ENCODE measurements around the gene SLC26A2.

SLC26A2 gene

DNA sequence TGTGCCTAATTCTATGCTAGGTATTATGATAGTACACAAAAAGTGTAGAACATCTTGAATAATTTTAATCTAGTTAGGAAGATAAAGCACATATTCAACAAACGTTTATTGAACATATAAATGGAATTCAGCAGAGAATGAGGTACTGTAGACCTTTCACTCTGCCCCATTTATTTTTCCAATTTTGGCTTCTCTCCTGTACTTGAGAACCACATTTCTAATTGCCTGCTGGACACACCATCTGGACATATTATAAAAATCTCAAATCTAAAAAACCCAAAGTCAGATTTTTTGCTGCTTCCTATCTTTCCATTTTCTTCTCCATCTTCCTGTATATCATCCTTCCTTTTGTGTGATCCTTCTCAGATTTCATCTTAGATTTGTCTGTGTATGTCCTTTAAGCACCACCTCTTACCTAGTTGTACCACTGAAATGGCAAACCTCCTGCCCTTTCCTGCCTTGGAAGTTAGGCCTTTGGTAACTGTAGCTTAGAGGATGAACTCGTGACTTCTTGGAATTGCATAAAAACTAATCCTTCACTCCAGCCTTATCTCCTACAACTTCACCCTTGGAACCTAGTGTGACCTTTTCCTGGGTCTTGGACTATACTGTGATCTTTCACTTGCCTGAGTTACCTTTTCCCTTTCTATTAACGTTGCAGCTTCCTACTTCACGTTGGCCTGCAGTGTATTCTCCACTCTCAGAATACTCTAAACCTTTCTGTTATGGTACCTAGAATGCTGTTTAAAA, 8.8 kb downstream of the SLC26A2 start:
- TF ChIP-seq, protein P1, sequence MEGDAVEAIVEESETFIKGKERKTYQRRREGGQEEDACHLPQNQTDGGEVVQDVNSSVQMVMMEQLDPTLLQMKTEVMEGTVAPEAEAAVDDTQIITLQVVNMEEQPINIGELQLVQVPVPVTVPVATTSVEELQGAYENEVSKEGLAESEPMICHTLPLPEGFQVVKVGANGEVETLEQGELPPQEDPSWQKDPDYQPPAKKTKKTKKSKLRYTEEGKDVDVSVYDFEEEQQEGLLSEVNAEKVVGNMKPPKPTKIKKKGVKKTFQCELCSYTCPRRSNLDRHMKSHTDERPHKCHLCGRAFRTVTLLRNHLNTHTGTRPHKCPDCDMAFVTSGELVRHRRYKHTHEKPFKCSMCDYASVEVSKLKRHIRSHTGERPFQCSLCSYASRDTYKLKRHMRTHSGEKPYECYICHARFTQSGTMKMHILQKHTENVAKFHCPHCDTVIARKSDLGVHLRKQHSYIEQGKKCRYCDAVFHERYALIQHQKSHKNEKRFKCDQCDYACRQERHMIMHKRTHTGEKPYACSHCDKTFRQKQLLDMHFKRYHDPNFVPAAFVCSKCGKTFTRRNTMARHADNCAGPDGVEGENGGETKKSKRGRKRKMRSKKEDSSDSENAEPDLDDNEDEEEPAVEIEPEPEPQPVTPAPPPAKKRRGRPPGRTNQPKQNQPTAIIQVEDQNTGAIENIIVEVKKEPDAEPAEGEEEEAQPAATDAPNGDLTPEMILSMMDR (IDR thresholded peaks at IDR 0.05; ENCODE audit: low read depth, low read length), result no peak
- H3K4me3 ChIP-seq (ENCODE audit: low read depth, low read length), result no peak overlapping the region

DNA sequence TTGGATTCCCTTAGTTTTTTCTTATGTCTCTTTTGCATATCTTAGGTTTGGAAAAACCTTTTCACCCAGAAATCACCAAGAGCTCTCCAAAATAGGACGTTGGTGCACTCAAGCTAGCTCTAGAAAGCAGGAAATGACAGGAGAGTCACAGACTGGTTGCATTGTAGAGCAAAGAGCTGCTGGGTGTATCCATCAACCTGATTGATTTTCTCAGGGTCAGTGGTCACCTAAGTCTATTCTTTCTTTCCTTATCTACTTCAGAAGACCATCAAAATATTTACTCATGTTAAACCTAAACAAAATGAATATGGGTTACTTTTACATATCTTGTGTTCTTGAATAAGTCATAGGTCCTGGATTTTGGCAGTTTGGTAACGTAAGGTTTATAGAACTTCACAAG, 14.9 kb downstream of the SLC26A2 start:
- TF ChIP-seq, protein P1 (IDR thresholded peaks at IDR 0.05; ENCODE audit: low read depth, low read length), result no peak
- no peak overlapping the region for H3K4me3 ChIP-seq (ENCODE audit: low read depth, low read length)

DNA sequence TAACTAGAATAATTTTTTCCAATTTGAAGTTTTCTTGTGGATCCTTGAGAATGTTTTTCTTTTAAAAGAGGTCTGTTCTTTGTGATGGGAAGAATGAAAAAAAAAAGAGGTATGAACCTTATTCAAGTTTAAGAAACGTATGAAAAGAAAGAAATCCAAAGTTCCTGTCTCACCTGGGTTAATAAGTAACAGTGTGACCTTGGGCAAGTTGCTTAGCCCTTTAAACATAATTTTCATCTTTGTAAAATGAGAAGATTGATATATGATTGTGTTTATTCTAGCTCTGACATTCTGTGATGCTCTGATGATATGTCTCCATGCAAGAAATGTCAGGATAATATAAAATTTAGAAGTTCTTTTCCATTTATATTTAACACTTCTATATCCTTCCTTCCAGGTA, 19.3 kb downstream of the SLC26A2 start:
- no peak overlapping the region for H3K4me3 ChIP-seq (ENCODE audit: low read depth, low read length)
- TF ChIP-seq, protein P1 (IDR thresholded peaks at IDR 0.05; ENCODE audit: low read depth, low read length), result no peak

DNA sequence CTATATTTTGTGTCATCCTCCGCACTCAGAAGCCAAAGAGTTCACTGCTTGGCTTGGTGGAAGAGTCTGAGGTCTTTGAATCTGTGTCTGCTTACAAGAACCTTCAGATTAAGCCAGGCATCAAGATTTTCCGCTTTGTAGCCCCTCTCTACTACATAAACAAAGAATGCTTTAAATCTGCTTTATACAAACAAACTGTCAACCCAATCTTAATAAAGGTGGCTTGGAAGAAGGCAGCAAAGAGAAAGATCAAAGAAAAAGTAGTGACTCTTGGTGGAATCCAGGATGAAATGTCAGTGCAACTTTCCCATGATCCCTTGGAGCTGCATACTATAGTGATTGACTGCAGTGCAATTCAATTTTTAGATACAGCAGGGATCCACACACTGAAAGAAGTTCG, 20.6 kb downstream of the SLC26A2 start:
- TF ChIP-seq, protein P1 (IDR thresholded peaks at IDR 0.05; ENCODE audit: low read depth, low read length), result no peak

DNA sequence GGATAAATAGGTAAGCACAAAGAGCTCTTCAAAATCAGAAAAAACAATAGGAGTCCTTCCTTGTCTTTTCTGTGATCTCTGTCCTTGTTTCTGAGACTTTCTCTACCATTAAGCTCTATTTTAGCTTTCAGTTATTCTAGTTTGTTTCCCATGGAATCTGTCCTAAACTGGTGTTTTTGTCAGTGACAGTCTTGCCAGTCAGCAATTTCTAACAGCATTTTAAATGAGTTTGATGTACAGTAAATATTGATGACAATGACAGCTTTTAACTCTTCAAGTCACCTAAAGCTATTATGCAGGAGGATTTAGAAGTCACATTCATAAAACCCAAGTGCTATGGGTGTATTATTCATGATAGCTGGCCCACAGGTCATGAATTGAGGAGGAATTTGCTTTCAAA, 21.9 kb downstream of the SLC26A2 start:
- H3K4me3 ChIP-seq (ENCODE audit: low read depth, low read length), result no peak overlapping the region
- TF ChIP-seq, protein P1 (IDR thresholded peaks at IDR 0.05; ENCODE audit: low read depth, low read length), result no peak

More for the DNA sequence above, 20.6 kb downstream of the SLC26A2 start:
- no peak overlapping the region for H3K4me3 ChIP-seq (ENCODE audit: low read depth, low read length)

DNA sequence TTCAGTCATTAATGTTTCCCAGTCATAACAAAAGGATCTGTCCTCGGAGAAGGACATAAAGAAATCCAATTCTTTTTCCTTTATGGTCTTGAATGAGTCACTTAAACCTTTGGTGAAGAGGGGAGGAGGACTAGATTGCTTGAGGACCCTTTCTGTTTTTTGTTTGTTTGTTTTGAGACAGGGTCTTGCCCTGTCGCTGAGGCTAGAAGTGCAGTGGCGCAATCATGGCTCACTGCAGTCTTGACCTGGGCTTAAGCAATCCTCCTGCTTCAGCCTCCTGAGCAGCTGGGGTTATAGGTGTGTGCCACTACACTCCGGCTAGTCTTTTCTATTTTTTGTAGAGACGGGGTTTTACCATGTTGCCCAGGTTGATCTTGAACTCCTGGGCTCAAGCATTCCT, 27.6 kb downstream of the SLC26A2 start:
- no peak overlapping the region for H3K4me3 ChIP-seq (ENCODE audit: low read depth, low read length)
- TF ChIP-seq, protein P1 (IDR thresholded peaks at IDR 0.05; ENCODE audit: low read depth, low read length), result no peak

DNA sequence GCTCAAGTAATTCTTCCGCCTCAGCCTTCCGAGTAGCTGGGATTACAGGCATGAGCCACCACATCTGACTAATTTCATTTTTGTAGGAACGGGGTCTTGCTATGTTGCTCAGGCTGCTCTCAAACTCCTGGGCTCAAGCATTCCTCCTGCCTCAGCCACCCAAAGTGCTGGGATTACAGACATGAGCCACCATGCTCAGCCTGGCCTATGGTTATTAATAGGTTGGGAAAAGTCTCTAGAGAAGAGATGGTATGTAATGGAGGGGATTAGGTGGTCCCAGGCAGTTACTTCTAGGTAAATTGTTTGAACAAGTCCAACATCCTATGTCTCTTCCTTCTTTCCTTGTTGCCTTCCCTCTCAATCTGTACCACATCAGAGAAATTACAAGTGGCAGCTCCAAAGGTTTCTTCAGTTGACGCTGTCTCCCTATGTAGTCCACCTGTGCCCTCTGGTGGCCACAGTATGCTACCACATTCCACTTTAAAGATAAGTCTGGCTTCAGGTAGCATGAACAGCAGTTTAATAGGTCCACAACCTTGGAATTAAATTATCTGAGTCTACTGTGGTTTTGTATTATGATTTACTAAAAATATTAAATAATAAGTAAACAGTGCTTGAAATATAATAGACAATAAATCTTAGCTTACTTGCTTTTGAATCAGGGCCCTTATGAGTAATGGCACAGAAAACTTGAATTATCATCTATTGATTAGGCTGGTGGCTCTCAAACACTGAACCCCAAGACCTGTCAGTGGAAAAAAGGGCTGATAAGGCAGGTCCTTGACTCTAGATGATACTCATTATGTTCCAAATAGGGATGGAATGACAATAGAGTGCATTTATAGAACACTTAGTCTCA, 30.2 kb downstream of the SLC26A2 start:
- no peak overlapping the region for H3K4me3 ChIP-seq (ENCODE audit: low read depth, low read length)
- TF ChIP-seq, protein P1 (IDR thresholded peaks at IDR 0.05; ENCODE audit: low read depth, low read length), result peak; percentile 85

Data from WI38 (cell line).